Measurements from ENCODE around the gene MPHOSPH9. TPM values are rescaled to one million over a fixed set of nuclear protein-coding genes. Genes with fewer than 3 reads are reported as not detected.

Gene MPHOSPH9
- total and polyA plus RNA-seq, 2 donors (not counting 1 experiment from before 2014, with no cell fraction given) = 11.8 to 45.1 TPM

DNA sequence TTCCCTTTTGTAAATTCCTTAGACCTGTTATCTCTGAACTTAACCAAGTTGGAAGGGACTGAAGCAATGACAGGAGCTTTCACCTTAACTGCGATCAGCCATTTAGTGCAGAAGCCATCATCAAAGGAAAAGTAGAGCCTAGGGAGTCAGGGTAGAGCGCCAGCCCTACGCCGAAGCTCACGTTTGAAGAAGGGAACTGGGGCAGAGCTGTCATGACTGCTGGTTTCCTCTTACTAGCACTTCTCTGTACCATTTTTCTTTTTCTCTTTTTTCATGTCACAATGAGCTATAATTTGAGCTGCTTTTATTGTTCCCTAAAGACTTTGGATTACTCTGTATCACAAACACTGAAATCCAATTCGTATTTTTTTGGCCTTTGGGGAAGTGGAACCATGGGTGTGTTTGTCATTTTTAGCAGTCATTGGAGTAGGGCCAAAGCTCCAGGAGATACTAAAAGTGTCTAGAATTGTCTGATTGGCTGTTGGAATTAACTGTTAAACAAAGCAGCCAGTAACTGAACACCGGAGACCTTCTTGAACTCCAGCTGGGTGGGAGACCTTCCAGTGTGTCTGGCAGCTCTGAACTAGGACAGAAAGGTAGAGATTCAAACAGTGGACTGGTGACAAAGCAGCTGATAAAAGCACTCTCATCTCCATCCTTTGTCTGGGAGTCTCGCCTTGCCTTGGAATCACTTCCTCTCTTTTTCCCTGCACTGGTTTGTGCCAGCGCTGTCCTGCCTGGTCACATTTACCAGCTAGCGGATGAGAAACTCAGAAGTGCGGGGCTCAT, 9.4 kb upstream of the MPHOSPH9 start:
- ATAC-seq (ENCODE audit: low read depth) (no peak), DNase-seq (no peak)
- Histone ChIP-seq H3K4me3 (ENCODE audit: control extremely low read depth in 1 of 5, extremely low read depth in 1 of 5, insufficient read depth in 1 of 5, low read depth in 2 of 5, low read length in 4 of 5) (no peak overlapping the region), H2AFZ (ENCODE audit: insufficient read depth, low read depth, low read length, poor library complexity, severe bottlenecking) (no peak overlapping the region), H3K27ac (ENCODE audit: low read length in 2 of 2) (peak overlapping the region in 1 of 2 donors; percentile 69), H3K27me3 (replicated peaks in 1 of 4; ENCODE audit: control extremely low read depth in 1 of 4, control insufficient read depth in 3 of 4, insufficient read depth in 4 of 4, low read length in 3 of 4) (no peaks in the 10 kb centered on the region), H3K9ac (ENCODE audit: low read length) (peak overlapping the region; percentile 32), H3K4me2 (replicated peaks; ENCODE audit: low read depth, low read length, poor library complexity, severe bottlenecking) (no peak overlapping the region), H3K4me1 (ENCODE audit: control insufficient read depth in 2 of 2, insufficient read depth in 2 of 2, low read length in 2 of 2) (peaks cover 25 to 27% of the 10 kb centered on the region in 2 donors), H3K36me3 (replicated peaks in 1 of 2; ENCODE audit: control extremely low read depth in 1 of 2, control insufficient read depth in 1 of 2, extremely low read depth in 1 of 2, insufficient read depth in 2 of 2, low read length in 1 of 2) (peaks cover 0 to 22% of the 10 kb centered on the region in 2 experiments), H3K9me3 (ENCODE audit: control extremely low read depth in 1 of 3, control insufficient read depth in 2 of 3, insufficient read depth in 1 of 3, low read length in 2 of 3) (no peaks in the 10 kb centered on the region), H3K79me2 (ENCODE audit: control insufficient read depth, insufficient read depth, low read length) (peaks cover 83% of the 10 kb centered on the region), H4K20me1 (ENCODE audit: control insufficient read depth, insufficient read depth, low read length, poor library complexity, severe bottlenecking) (peaks cover 76% of the 10 kb centered on the region)
- CTCF ChIA-PET = interaction anchor here (0.7 to 8.0 kb wide), 6 partner anchors 21 to 664 kb away, joined by 3 to 212 read pairs (median 3); no protein-coding TSS in a partner anchor
- no peaks in the 10 kb centered on the region for H3K27me3 Mint-ChIP-seq
- POLR2A ChIA-PET = no interaction called here
- no peak for TF ChIP-seq EZH2 (IDR thresholded peaks at IDR 0.05; ENCODE audit: borderline replicate concordance, insufficient read depth, low read depth, low read length, poor library complexity, severe bottlenecking)
- TF ChIP-seq, protein P1, sequence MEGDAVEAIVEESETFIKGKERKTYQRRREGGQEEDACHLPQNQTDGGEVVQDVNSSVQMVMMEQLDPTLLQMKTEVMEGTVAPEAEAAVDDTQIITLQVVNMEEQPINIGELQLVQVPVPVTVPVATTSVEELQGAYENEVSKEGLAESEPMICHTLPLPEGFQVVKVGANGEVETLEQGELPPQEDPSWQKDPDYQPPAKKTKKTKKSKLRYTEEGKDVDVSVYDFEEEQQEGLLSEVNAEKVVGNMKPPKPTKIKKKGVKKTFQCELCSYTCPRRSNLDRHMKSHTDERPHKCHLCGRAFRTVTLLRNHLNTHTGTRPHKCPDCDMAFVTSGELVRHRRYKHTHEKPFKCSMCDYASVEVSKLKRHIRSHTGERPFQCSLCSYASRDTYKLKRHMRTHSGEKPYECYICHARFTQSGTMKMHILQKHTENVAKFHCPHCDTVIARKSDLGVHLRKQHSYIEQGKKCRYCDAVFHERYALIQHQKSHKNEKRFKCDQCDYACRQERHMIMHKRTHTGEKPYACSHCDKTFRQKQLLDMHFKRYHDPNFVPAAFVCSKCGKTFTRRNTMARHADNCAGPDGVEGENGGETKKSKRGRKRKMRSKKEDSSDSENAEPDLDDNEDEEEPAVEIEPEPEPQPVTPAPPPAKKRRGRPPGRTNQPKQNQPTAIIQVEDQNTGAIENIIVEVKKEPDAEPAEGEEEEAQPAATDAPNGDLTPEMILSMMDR (IDR thresholded peaks at IDR 0.05) = no peak
- no peaks in the 10 kb centered on the region for H3K9me3 Mint-ChIP-seq (ENCODE audit: insufficient read depth)
- 48% methylated on average over 9 of the region's 11 CpGs for WGBS (ENCODE audit: insufficient coverage)
- intact Hi-C loops (cut with micrococcal nuclease) = no loop called here
- H3K4me1 Mint-ChIP-seq = peaks cover 45% of the 10 kb centered on the region
- H3K4me3 Mint-ChIP-seq = no peak overlapping the region
- peak overlapping the region; percentile 53 for H3K27ac Mint-ChIP-seq

DNA sequence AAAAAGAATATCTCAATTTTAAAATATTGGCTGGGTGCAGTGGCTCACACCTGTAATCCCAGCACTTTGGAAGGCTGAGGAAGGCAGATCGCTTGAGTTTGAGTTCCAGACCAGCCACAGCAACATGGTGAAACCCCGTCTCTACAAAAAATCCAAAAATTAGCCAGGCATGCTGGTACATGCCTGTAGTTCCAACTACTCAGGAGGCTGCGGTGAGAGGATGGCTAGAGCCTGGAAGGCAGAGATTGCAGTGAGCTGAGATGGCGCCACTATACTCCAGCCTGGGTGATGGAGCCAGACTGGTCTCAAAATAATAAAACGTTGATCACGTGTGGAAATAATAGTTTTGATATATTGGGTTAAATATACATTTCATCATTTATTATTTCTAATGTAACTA, 6.0 kb upstream of the MPHOSPH9 start:
- H3K79me2 ChIP-seq (ENCODE audit: control insufficient read depth, insufficient read depth, low read length) = peaks cover 74% of the 10 kb centered on the region
- intact Hi-C loops (cut with micrococcal nuclease) = loop anchor here (1.0 to 5.0 kb wide), 3 partner anchors 196 to 467 kb away; partner anchors contain the start of gene CCDC62

More for the DNA sequence above, 6.0 kb upstream of the MPHOSPH9 start:
- no peaks in the 10 kb centered on the region for H3K27me3 ChIP-seq (replicated peaks in 1 of 4; ENCODE audit: control extremely low read depth in 1 of 4, control insufficient read depth in 3 of 4, insufficient read depth in 4 of 4, low read length in 3 of 4)
- 100% methylated on average over 2 of the region's 6 CpGs for WGBS (ENCODE audit: insufficient coverage)
- H3K4me2 ChIP-seq (replicated peaks; ENCODE audit: low read depth, low read length, poor library complexity, severe bottlenecking) = no peak overlapping the region
- peaks cover 0 to 22% of the 10 kb centered on the region in 2 experiments for H3K36me3 ChIP-seq (replicated peaks in 1 of 2; ENCODE audit: control extremely low read depth in 1 of 2, control insufficient read depth in 1 of 2, extremely low read depth in 1 of 2, insufficient read depth in 2 of 2, low read length in 1 of 2)
- ChIA-PET POLR2A (interaction anchor here (2.0 kb wide), 1 partner anchor 195 kb away, joined by 15 read pairs; no protein-coding TSS in a partner anchor), CTCF (interaction anchor here (0.8 to 8.0 kb wide), 20 partner anchors 10 to 445 kb away, joined by 3 to 212 read pairs (median 8); partner anchors contain the start of genes OGFOD2 and PITPNM2)
- DNase-seq = no peak
- H3K4me3 ChIP-seq (ENCODE audit: control extremely low read depth in 1 of 5, extremely low read depth in 1 of 5, insufficient read depth in 1 of 5, low read depth in 2 of 5, low read length in 4 of 5) = no peak overlapping the region
- no peak for TF ChIP-seq EZH2 (IDR thresholded peaks at IDR 0.05; ENCODE audit: borderline replicate concordance, insufficient read depth, low read depth, low read length, poor library complexity, severe bottlenecking)
- TF ChIP-seq, protein P1 (IDR thresholded peaks at IDR 0.05) = no peak
- peak overlapping the region in 1 of 2 donors; percentile 67 for H3K27ac ChIP-seq (ENCODE audit: low read length in 2 of 2)
- Mint-ChIP-seq H3K27ac (no peak overlapping the region), H3K9me3 (ENCODE audit: insufficient read depth) (no peaks in the 10 kb centered on the region), H3K4me3 (no peak overlapping the region), H3K4me1 (peaks cover 54% of the 10 kb centered on the region), H3K27me3 (no peaks in the 10 kb centered on the region)
- no peaks in the 10 kb centered on the region for H3K9me3 ChIP-seq (ENCODE audit: control extremely low read depth in 1 of 3, control insufficient read depth in 2 of 3, insufficient read depth in 1 of 3, low read length in 2 of 3)
- no peak overlapping the region for H3K9ac ChIP-seq (ENCODE audit: low read length)
- no peak overlapping the region for H2AFZ ChIP-seq (ENCODE audit: insufficient read depth, low read depth, low read length, poor library complexity, severe bottlenecking)
- ATAC-seq (ENCODE audit: low read depth) = no peak
- H4K20me1 ChIP-seq (ENCODE audit: control insufficient read depth, insufficient read depth, low read length, poor library complexity, severe bottlenecking) = peaks cover 73% of the 10 kb centered on the region
- peaks cover 57 to 61% of the 10 kb centered on the region in 2 donors for H3K4me1 ChIP-seq (ENCODE audit: control insufficient read depth in 2 of 2, insufficient read depth in 2 of 2, low read length in 2 of 2)
